Activated naive CD8-positive, alpha-beta T cell treated with anti-CD3 and anti-CD28 coated beads for 36 hours (primary cell): Measurements from ENCODE around the gene CLDN2. TPM values are rescaled to one million over a fixed set of nuclear protein-coding genes. Genes with fewer than 3 reads are reported as not detected.
"Not testable (repeated sequence)": the region's sequence is repeated elsewhere in the genome, so short reads cannot be mapped to it uniquely, and the experiment has no call there.

Source experiments
- DNase-seq: peaks from one replicate; pipeline ENCODE4 v3.0.0; 2021
- H3K27ac Mint-ChIP-seq: one replicate; pipeline ENCODE4 v1.8.0; 2022; ENCODE audit warnings: mild to moderate bottlenecking, moderate library complexity, mixed read lengths
- H3K27me3 Mint-ChIP-seq: one replicate; pipeline ENCODE4 v1.8.0; 2022; ENCODE audit warnings: mild to moderate bottlenecking, mixed read lengths
- H3K36me3 Mint-ChIP-seq: one replicate; pipeline ENCODE4 v1.8.0; 2021; ENCODE audit warnings: mild to moderate bottlenecking, mixed read lengths
- H3K4me1 Mint-ChIP-seq: one replicate; pipeline ENCODE4 v1.8.0; 2021; ENCODE audit warnings: mixed read lengths
- H3K4me3 Mint-ChIP-seq: one replicate; pipeline ENCODE4 v1.8.0; 2022; ENCODE audit warnings: mild to moderate bottlenecking, moderate library complexity, mixed read lengths
- H3K9me3 Mint-ChIP-seq: one replicate; pipeline ENCODE4 v1.8.0; 2022; ENCODE audit warnings: mixed read lengths
- total RNA-seq, 2 experiments: library from RNA; stranded (reverse); gene quantifications; one replicate each; pipeline ENCODE4 v1.2.3, GENCODE V29; 2021

The CLDN2 gene
- total RNA-seq, 2 experiments from 2014 or later = not detected

GRCh38 chrX:106964290-106964689, 44.1 kb downstream of the CLDN2 start:
- Mint-ChIP-seq H3K9me3 (peaks cover 5% of the 10 kb centered on the region), H3K27me3 (no peaks in the 10 kb centered on the region), H3K4me3 (no peak overlapping the region), H3K27ac (no peak overlapping the region), H3K4me1 (no peaks in the 10 kb centered on the region), H3K36me3 (peaks cover 33% of the 10 kb centered on the region)
- no peak for DNase-seq

- H3K27me3 Mint-ChIP-seq, DNase-seq, H3K4me3 Mint-ChIP-seq, H3K9me3 Mint-ChIP-seq, H3K27ac Mint-ChIP-seq, H3K4me1 Mint-ChIP-seq: not testable (repeated sequence)
- peaks cover 37% of the 10 kb centered on the region for H3K36me3 Mint-ChIP-seq
Measured at GRCh38 chrX:106966547-106966946, 46.3 kb downstream of the CLDN2 start.

- H3K27me3 Mint-ChIP-seq = no peaks in the 10 kb centered on the region
- H3K9me3 Mint-ChIP-seq = peaks cover 8% of the 10 kb centered on the region
- H3K27ac Mint-ChIP-seq = no peak overlapping the region
- H3K36me3 Mint-ChIP-seq = peaks cover 29% of the 10 kb centered on the region
- H3K4me1 Mint-ChIP-seq = no peaks in the 10 kb centered on the region
- no peak for DNase-seq
- H3K4me3 Mint-ChIP-seq = no peak overlapping the region
Measured at GRCh38 chrX:106972896-106973295, 52.7 kb downstream of the CLDN2 start.

- peaks cover 8% of the 10 kb centered on the region for H3K9me3 Mint-ChIP-seq
- no peaks in the 10 kb centered on the region for H3K27me3 Mint-ChIP-seq
- DNase-seq = no peak
- no peak overlapping the region for H3K27ac Mint-ChIP-seq
- H3K36me3 Mint-ChIP-seq = peaks cover 25% of the 10 kb centered on the region
- no peak overlapping the region for H3K4me3 Mint-ChIP-seq
- H3K4me1 Mint-ChIP-seq = no peaks in the 10 kb centered on the region
Measured at GRCh38 chrX:106973433-106974149, 53.4 kb downstream of the CLDN2 start.

- H3K27me3 Mint-ChIP-seq = no peaks in the 10 kb centered on the region
- peaks cover 1% of the 10 kb centered on the region for H3K9me3 Mint-ChIP-seq
- no peaks in the 10 kb centered on the region for H3K4me1 Mint-ChIP-seq
- peaks cover 17% of the 10 kb centered on the region for H3K36me3 Mint-ChIP-seq
- no peak overlapping the region for H3K27ac Mint-ChIP-seq
- no peak for DNase-seq
- no peak overlapping the region for H3K4me3 Mint-ChIP-seq
Measured at GRCh38 chrX:106976416-106976815, 56.2 kb downstream of the CLDN2 start.

Other genes starting within 250 kb of the CLDN2 start
- gene RNF128, start 193.7 kb upstream of the CLDN2 start, total RNA-seq = not detected
- gene TBC1D8B, start 117.7 kb upstream of the CLDN2 start, total RNA-seq = 1 to 10 TPM in 1 of 2 experiments, under 1 TPM in 1; 0.90 to 1.2 TPM
- not detected for gene RIPPLY1, start 17.1 kb upstream of the CLDN2 start, total RNA-seq
- gene MORC4, start 79.8 kb downstream of the CLDN2 start, total RNA-seq = 1 to 10 TPM; 8.8 to 9.4 TPM
- gene RBM41, start 198.4 kb downstream of the CLDN2 start, total RNA-seq = 10 to 100 TPM; 12.6 to 15.3 TPM